Activated CD8-positive, alpha-beta memory T cell treated with anti-CD3 and anti-CD28 coated beads, Interleukin-2, amount 50 U/mL, for 4 hours (primary cell): ENCODE results near the gene KIAA1755.
"Not testable (repeated sequence)": the region's sequence is repeated elsewhere in the genome, so short reads cannot be mapped to it uniquely, and the experiment has no call there.

Source experiments
- DNase-seq: peaks from one replicate; pipeline ENCODE4 v3.0.0-alpha.2; 2020

The KIAA1755 gene

GRCh38 chr20:38260025-38260377 is 534 bp downstream of the KIAA1755 start:
- no peak for DNase-seq

- no peak for DNase-seq
Observed at GRCh38 chr20:38258545-38259215, 1.9 kb downstream of the KIAA1755 start.

GRCh38 chr20:38256966-38257365 is 3.6 kb downstream of the KIAA1755 start:
- DNase-seq, result no peak

DNA sequence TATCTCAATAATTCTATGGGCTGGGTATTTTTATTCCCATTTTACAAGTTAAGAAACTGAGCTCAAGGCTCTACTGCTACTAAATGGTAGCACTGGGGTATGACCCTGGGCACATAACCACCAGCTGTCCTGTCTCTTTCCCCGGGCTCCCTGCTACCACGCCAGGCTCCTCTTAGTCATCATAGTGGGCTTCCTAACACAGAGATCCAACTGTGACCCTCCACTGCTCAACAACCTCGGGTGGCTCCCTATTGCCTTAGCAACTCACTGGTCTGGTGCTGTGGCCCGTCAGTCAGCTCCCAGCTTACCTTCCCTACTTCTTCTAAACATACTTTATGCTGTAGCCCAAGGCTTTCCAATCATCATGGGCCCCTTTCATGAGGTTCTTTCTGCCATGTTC is 4.5 kb downstream of the KIAA1755 start:
- no peak for DNase-seq

DNA sequence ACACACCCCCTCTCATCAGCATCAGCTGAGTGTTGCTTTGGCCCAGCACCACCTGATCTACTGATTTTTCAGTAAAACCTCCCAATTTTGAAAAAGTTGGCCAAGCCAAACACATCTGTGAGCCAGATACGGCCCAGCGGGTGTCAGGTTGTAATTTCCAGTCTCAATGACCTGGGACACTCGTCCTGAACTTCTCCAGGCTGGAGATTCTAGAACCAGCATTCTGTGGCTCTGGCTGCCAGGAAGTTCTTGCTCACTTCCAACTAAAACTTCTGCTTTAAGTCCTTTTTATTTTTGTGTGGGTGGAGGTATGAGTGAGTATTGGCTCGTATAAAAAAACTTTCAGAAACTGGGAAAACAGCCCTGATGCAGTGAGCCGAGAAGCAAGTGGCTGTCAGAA is 5.1 kb downstream of the KIAA1755 start:
- no peak for DNase-seq

- DNase-seq, result not testable (repeated sequence)
Observed at GRCh38 chr20:38254621-38255020, 5.9 kb downstream of the KIAA1755 start.

DNA sequence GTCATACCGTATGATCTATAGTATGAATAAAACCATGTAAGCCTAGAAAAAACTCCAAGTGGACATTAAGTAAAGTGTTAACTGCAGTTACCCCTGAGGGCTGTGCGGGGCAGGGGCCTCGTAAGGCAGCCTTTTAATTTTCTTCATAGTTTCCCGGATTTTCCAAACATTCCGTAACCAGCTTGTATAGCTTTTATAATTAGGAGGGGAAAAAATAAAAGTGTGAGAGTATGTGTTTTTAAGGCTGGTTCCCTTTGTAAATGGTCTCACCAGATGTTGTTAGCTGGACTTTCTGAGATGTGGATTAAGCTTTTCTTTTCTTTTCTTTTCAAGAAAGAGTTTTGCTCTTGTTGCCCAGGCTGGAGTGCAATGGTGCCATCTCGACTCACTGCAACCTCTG is 7.0 kb downstream of the KIAA1755 start:
- DNase-seq, result no peak

GRCh38 chr20:38252292-38253288 is 7.9 kb downstream of the KIAA1755 start:
- DNase-seq, result no peak

GRCh38 chr20:38251441-38251840 is 9.1 kb downstream of the KIAA1755 start:
- not testable (repeated sequence) for DNase-seq

DNA sequence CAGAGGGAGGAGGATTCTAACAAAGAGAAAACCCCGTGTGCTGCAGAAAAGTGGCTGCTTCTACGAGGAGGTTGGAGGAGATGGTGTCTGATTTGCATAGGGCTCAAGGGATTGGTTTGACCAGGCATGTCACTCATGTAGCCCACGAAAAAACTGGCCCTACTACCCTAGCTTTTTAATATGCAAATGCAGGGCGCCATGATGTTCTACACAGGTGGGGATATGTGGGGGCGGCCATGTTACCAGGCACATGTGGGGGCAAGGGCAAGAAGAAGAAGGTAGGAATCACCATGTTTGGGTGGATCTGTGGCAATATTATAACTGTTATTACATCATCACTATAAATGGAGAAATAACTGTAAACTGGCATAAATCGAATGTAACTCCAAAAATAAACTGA is 9.9 kb downstream of the KIAA1755 start:
- no peak for DNase-seq

GRCh38 chr20:38249536-38250310 is 10.8 kb downstream of the KIAA1755 start:
- DNase-seq, result no peak

DNA sequence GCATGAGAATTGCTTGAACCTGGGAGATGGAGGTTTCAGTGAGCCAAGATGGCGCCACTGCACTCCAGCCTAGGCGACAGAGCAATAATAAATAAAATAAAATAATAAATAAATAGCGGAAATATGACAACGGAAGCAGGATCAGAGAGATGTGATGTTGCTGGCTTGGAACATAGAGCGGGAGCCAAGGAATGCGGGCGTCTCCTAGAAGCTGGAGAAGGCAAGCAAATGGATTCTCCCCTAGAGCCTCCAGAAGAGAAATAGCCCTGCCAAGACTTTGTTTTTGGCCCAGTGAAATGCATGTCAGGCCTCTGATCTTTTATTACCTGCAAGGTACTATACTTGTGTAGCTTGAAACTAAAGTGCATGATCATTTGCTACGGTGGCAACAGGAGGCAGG is 12.4 kb downstream of the KIAA1755 start:
- DNase-seq, result no peak

DNA sequence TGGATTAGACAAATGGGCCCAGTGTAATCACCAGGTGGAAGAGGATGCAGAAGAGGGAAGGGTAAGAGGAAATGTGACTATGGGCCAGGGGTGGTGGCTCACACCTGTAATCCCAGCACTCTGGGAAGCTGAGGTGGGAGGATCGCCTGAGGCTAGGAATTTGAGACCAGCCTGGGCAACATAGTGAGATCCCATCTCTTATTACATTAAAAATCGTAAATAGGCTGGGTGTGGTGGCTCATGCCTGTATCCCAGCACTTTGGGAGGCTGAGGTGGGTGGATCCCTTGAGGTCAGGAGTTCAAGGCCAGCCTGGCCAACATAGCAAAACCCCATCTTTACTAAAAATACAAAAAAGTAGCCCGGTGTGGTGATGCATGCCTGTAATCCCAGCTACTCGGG is 12.8 kb downstream of the KIAA1755 start:
- DNase-seq, result not testable (repeated sequence)

- no peak for DNase-seq
Observed at GRCh38 chr20:38247166-38247509, 13.4 kb downstream of the KIAA1755 start.

DNA sequence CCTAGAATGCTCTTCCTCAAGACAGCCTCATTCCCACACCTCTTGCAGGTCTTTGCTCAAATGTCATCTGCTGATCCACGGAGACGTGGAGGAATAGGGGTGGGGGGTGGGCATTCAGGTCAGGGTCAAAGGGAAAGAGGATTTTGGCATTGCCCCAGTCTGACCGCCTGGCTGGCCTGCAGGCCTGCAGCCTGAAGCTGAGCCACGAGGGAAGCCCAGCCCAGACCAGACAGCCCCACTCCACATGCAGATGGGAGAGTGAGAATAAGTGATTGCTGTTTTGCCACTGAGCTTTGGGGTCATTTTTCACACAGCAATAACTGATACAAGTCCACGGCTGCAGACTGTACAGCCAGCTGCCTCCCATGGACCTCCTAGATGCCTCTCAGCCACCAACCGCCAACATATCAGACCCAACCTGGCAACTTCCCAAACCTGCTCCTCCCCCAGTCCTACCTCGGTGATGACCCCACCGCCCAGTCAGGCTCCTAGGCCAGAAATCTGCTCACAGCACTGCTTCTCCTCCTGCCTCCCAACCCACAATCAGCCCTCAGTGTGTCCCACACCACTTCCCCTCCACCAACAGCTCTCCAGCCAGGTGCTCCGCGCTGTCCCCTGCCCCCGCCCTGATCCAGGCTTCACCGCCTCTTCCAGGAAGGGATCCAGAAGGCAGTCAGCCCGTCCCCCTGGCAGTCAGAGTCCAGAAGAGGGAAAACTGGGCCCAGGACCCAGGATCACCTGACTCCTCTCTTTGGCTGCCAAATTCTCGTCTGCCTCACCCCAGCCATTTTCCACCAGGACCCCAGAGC is 14.0 kb downstream of the KIAA1755 start:
- DNase-seq, result no peak

- no peak for DNase-seq
Observed at GRCh38 chr20:38245753-38246152, 14.8 kb downstream of the KIAA1755 start.

DNA sequence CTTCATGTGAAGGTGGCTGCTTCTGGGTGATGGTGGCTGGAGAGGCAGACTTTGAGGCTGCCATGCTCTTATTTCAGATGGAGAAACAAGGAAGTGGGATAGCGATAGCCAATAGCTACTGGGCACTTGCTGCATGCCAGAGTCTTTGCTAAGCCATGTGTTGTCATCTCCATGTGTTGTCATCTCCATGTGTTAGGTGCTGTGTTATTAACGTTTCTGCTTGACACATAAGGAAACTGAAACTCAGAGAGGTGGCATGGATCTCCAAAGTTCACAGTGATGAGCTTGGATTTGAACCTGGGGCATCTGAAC is 16.9 kb downstream of the KIAA1755 start:
- no peak for DNase-seq

DNA sequence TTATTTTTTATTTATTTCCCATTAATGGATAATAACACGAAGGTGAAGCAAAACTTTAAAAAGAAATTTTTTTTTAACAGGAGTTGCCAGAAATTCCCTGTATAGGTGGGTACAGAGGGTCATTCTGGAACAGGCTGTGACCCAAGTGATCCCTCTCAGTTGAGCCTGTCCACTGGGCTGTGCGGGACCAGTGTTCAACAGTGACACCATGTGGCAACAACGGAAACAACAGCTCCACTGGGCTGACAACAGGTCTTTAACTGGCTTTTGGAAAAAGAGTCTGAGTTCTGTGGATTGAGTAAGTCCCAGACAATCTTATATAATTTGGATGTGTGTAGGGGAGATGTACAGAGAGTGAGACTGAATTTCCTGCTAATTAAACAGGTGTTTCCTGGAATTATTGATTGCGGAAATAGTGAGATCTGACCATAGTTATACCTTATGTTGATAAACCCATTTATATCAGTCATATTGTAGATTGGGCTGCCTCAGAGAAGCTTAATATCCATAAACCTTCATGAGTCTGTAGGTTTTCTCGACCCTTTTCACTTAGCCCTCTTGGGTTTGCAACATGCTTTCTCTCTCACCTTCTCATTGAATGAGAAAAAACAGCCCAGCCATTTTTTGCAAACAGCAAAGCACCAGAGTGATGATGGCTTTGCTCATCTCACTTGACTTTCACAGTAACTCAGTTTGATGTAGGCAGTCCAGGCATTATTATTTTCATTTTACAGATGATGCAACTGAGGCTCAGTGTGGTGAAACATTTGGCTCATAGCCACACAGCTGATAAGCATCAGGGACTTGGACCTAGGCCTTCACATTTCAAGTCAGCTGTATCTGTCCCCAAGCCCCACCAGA is 17.5 kb downstream of the KIAA1755 start:
- DNase-seq, result no peak

GRCh38 chr20:38241201-38241600 is 19.3 kb downstream of the KIAA1755 start:
- no peak for DNase-seq

GRCh38 chr20:38239441-38239840 is 21.1 kb downstream of the KIAA1755 start:
- no peak for DNase-seq

DNA sequence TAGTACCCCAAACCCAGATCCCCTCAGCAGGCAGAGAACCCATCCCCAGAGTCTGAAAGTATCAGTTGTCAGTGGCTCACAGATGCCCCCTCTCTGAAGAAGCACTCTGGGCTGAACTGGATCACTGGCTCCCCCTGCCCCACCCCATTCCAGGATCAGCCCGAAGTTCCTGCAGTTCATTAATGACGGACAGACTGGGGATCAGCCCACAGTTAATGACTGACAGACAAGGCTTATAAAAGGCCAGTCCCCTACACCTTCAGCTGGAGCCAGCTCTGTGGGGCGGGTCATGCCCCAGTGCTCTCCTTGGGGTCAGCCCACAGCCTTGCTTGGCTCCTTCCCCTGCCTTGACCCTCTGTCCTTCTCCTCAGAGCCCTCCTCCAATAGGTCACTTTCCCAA is 21.7 kb downstream of the KIAA1755 start:
- no peak for DNase-seq

DNA sequence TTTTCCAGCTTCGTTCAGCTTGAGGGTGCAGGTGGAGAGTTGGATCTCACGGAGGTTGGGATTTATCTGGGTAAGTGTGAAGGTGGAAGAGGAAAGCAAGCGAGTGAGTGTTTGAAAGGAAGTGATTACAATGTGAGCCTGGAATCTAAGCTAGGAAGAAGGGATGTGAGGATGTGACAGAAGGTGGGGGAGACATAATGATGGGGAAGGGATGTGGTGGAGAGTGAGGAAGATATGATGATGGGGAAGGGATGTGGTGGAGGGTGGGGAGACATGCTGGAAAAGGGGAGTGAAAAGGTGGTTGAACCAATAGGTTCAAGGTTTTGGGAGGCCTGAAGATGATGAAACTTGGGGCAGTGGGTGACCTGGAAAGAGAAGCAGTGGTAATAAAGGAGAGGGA is 23.2 kb downstream of the KIAA1755 start:
- no peak for DNase-seq
